HG02852 (cell line): ENCODE measurements around the gene KRT36.

ENCODE experiments used
- ATAC-seq: cut with Tn5 transposase; IDR thresholded peaks from one replicate; pipeline ENCODE4 v1.9.1; 2021; ENCODE audit warnings: mild to moderate bottlenecking, moderate library complexity; ENCODE audit not compliant: unreplicated experiment

KRT36 gene

GRCh38 chr17:41522301-41523224, 32.9 kb upstream of the KRT36 start:
- no peak for ATAC-seq

DNA sequence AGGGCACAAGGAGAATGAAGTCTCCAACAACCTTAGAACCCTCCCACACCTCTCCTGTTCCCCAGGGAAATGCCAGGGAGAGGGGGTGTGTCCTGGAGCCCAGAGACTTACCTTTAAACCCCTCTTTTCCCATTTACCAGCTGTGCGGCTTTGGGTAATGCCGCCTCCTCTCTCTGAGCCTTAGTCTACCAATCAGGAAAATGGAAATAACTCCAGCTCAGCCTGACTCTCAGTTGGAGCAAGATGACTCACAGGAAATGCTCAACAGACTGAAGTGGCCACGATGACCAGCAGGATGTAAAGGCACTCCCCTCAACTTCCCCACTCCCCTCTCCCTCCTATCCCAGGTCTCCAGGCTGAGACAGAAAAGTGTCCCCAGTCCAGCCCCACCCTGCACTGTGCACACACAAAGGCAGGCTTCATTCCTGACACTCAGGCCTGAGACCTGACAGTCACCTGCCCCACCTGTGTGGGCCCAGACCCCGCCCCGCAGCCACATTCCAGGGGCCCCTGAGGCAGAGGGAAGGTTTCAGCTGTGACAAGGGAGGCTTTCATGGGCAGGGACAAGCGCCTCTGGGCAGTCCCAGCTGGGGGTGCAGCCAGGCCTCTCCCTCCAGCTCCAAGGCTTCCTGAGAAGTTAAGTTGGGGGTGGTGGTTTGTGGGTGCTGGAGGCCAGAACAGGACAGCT, 32.0 kb upstream of the KRT36 start:
- ATAC-seq, result no peak

GRCh38 chr17:41520821-41521521, 31.3 kb upstream of the KRT36 start:
- ATAC-seq, result no peak

- no peak for ATAC-seq
These were observed 30.0 kb upstream of the KRT36 start for GRCh38 chr17:41519501-41520224.

DNA sequence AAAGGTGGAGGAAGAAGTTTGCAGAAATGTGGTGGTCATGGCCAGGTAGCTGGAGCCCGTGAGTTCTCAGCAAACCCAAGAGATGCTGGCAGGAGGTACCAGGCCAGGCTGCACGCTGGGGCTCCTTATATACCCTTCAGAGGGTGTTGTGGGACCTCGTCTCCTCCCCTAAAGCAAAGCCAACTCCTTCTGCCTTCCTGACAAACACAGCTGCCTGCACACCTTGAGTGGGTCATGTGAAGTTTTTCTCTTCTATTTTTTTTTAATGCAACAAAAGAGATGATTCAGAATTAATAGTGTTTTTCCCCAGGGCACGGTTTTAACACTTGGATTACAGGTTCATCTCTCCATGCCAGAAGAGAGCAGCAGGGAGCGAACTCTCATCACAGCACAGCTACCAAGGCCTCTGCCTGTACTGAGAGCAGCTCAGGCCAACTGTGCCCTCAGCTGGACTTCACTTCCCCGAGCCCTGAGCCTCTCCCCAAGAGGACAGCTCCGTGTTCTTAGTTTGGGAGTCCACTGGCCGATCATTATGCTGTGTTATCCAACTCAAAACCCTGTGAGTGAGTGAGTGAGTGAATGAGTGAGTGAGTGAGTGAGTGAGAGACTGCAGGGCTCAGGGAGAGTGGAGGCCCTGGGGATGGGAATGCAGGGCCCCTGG, 29.2 kb upstream of the KRT36 start, which contains the start of gene KRT15:
TSS of gene KRT15 (minus strand) at position 102 of the 661 bp plus-strand sequence. CDS start at position 39, 63 bp downstream.
- no peak for ATAC-seq

DNA sequence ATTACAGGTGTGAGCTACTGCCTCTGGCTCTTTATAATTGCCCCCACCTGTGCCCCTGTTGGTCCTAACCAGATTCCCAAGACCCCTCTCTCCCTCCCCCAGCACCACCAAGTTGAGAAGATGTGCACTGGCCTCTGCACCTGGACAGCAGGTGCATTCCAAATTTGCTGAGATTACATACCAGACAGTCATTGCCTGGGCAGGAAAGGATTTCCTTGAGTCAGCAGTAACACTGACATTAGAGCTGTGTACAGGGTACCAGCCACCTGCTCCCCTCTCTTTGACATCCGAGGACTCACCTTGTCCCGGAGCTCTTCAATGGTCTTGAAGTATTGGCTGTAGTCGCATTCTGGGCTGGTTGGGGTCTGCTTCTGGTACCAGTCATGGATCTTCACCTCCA, 28.3 kb upstream of the KRT36 start:
- no peak for ATAC-seq

- no peak for ATAC-seq
These were observed 27.1 kb upstream of the KRT36 start for GRCh38 chr17:41516830-41517283.

GRCh38 chr17:41516147-41516829, 26.6 kb upstream of the KRT36 start:
- ATAC-seq, result no peak

GRCh38 chr17:41513168-41513547, 23.4 kb upstream of the KRT36 start:
- no peak for ATAC-seq

- ATAC-seq, result no peak
These were observed 22.9 kb upstream of the KRT36 start for GRCh38 chr17:41512546-41513167.

DNA sequence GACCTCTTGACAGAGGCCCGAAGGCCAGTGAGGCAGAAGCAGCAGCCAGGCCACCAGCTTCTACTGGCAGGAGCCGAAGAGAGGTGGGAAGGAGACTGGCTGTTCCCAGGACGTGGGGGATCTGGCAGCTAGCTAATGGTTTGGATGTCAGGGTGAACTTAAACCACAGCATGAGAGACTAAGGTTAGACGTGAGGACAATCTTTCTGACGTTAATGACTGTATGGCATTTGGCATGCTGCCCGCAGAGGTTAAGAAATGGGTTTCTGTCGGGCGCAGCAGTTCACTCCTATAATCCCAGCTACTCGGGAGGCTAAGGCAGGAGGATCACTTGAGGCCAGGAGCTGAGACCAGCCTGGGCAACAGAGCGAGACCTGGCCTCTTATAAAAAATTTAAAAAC, 22.0 kb upstream of the KRT36 start:
- ATAC-seq, result no peak

GRCh38 chr17:41511116-41511515, 21.4 kb upstream of the KRT36 start:
- ATAC-seq, result no peak

- ATAC-seq, result no peak
These were observed 20.7 kb upstream of the KRT36 start for GRCh38 chr17:41510251-41511065.

DNA sequence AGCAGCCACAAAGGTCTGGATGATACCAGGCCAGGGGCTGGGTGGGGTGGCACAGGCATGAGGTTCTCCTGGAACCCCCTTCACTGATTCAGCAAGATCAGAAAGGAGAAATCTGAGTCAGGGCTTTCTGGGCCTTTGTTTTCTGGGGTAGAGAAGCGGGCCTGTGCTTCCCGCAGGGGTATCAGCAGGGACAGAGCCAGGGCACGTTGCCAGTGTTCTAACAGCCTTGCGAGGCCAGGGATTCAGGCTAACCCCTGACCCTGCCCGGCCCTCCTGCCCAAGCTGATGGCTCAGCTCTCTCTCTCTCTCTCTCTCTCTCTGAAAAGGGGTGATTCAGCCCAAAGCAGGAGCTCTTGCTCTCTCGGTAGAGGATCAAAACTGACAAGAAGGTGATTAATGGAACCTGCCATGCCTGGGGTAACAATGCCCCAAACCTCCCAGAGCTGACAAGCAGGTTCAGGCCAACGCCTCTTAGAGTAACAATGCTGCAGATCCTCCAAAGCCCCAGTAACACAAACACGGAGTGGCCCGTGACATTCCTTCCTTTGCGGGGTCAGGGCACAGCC, 17.7 kb upstream of the KRT36 start:
- no peak for ATAC-seq

DNA sequence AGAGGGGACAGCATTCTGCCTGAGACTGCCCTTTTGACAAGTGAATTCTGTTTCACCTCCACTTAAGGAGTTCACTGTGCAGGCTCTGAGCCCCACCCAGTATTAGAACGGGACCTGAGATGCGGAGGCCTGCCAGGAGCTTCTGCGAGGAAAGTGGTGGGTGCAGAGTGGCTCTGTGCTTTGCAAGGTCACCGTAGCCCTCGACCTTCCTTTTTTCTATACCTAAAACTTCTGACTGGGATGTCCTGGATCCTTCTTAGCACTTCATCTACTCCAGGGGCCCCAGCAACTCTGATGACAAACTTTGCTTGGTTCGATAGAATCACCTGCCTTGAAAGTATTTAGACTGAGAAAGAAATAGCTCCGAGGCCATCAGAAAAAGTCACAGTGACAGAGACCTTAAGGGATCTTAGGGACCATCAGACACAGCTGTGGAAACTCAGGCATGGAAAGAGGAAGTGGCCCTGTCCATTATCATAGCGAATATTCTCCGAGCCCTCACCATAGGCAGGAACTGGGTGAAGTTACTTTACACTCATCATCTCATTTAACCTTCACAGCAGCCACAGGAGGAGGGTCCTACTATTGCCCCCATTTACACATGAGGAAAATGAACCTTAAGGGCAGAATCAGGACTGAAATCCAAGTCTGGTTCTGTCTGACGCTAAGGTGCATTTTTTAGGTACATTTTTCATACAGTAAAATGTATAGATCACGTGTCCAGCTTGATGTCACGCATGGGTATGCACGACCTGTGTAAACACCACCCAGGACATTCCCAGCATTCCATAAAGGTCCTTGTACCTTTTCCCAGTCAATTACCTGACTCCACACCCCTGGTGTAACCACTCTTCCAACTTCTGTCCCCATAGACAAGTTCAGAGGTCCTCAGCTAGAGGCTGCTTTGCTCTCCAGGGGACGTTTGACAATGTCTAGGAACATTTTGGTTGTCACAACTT, 16.4 kb upstream of the KRT36 start:
- ATAC-seq, result no peak

DNA sequence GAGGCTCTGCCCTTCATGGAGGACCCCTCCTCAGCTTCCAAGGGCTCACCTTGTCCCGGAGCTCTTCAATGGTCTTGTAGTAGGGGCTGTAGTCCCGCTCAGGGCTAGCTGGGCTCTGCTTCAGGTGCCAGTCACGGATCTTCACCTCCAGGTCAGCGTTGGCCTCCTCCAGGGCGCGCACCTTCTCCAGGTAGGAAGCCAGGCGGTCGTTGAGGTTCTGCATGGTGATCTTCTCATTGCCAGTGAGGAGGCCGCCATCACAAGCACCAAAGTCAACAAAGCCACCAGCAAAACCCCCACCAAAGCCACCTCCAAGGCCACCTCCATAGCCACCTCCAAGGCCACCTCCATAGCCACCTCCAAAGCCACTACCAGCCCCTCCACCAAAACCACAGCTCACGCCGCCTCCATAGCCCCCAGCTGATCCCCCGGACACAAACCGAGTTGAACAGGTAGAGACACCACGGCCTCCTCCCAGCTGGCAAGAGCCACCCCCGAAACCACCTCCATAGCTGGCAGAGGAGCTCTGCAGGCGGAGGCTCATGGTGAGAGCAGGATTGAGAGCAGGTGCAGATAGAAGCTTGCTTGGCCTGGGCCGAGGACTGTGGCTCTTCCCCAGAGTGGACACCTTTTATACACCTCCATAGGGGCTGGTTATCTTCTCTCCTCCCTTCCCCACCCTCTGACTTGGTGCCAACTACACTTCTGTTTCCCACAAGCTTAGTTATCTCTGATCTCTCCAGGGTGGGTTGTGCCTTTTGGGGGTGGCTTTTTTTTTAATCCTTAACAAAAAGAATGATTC, 15.5 kb upstream of the KRT36 start, which contains the start of gene KRT13:
TSS of gene KRT13 (minus strand) at position 606 of the 802 bp plus-strand sequence. CDS start at position 544, 62 bp downstream.
- ATAC-seq, result no peak
